ENCODE results near the gene CRB1. TPM values are rescaled to one million over a fixed set of nuclear protein-coding genes. Genes with fewer than 3 reads are reported as not detected.
A peak's percentile ranks its signal among the peaks of the same experiment; 100 is the strongest.

The CRB1 gene
- total RNA-seq, 1 experiment from 2014 or later = 0.16 TPM

DNA sequence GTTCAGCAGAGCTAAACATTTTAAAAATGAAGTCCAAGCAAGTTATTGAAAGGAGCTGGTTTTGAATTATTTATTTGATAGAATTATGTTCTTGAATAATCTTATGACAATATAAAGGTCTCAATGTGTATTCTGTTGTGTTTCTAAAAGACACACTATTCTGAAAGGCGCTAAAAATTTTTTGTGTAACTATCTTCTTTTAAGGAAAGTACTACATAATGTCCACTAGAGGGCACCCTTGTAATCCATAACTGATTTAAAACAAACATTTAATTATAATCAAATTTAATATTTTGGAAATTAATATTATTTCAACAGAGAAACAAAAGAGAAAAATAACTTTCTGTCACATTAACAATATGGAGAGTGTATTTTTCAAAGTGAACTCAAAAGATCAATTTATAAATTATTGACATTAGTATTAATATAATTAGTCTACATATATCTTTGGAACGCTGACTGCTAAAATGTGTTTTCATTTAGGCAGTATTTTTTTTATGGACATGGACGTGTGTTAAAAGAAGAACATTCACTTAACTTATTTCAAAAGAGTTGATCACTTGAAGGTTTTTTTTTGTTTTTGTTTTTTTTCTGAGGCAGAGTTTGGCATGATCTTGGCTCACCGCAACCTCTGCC, 258.8 kb downstream of the CRB1 start:
- peak; percentile 50 for DNase-seq (ENCODE audit: low read depth, low spot score)
- in situ Hi-C loops (cut with HindIII; ENCODE audit: low pct_unique_long_range_greater_than_20kb, low sequenced_read_pairs) = no loop called here

Small RNA genes lying within 50 kb of the gene (small RNA-seq; reads per million reads assigned to genes)
- 0 reads per million in 2 experiments for gene MRPS21P3

Other genes with a start within 250 kb of the CRB1 start
- not detected in 2 replicates for gene F13B, start 201.0 kb upstream of the CRB1 start, total RNA-seq (2014; rRNA removed; shearing (Covaris generic))
- gene ASPM, start 121.6 kb upstream of the CRB1 start, total RNA-seq (2014; rRNA removed; shearing (Covaris generic)) = 20.7 and 20.9 TPM in 2 replicates
- 16.7 and 17.0 TPM in 2 replicates for gene ZBTB41, start 67.0 kb upstream of the CRB1 start, total RNA-seq (2014; rRNA removed; shearing (Covaris generic))

Measured in SK-MEL-5 (cell line).